Measurements from ENCODE around the gene TRAP1.

TRAP1 gene

GRCh38 chr16:3706253-3707012 is 10.9 kb downstream of the TRAP1 start:
- TF ChIP-seq, protein P1, sequence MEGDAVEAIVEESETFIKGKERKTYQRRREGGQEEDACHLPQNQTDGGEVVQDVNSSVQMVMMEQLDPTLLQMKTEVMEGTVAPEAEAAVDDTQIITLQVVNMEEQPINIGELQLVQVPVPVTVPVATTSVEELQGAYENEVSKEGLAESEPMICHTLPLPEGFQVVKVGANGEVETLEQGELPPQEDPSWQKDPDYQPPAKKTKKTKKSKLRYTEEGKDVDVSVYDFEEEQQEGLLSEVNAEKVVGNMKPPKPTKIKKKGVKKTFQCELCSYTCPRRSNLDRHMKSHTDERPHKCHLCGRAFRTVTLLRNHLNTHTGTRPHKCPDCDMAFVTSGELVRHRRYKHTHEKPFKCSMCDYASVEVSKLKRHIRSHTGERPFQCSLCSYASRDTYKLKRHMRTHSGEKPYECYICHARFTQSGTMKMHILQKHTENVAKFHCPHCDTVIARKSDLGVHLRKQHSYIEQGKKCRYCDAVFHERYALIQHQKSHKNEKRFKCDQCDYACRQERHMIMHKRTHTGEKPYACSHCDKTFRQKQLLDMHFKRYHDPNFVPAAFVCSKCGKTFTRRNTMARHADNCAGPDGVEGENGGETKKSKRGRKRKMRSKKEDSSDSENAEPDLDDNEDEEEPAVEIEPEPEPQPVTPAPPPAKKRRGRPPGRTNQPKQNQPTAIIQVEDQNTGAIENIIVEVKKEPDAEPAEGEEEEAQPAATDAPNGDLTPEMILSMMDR (IDR thresholded peaks at IDR 0.05; ENCODE audit: low read depth, low read length, missing control alignments): no peak

GRCh38 chr16:3702082-3702481 is 15.2 kb downstream of the TRAP1 start:
- H3K4me3 ChIP-seq (ENCODE audit: low read depth, low read length): no peak overlapping the region
- TF ChIP-seq, protein P1 (IDR thresholded peaks at IDR 0.05; ENCODE audit: low read depth, low read length, missing control alignments): no peak
- in situ Hi-C loops (cut with HindIII; ENCODE audit: low sequenced_read_pairs): no loop called here
- DNase-seq (ENCODE audit: low read depth): no peak

More at GRCh38 chr16:3706253-3707012, 10.9 kb downstream of the TRAP1 start:
- DNase-seq (ENCODE audit: low read depth): no peak
- in situ Hi-C loops (cut with HindIII; ENCODE audit: low sequenced_read_pairs): no loop called here
- no peak overlapping the region for H3K4me3 ChIP-seq (ENCODE audit: low read depth, low read length)

- no peak overlapping the region for H3K4me3 ChIP-seq (ENCODE audit: low read depth, low read length)
- DNase-seq (ENCODE audit: low read depth): no peak
- TF ChIP-seq, protein P1 (IDR thresholded peaks at IDR 0.05; ENCODE audit: low read depth, low read length, missing control alignments): no peak
- in situ Hi-C loops (cut with HindIII; ENCODE audit: low sequenced_read_pairs): no loop called here
Measured at GRCh38 chr16:3701531-3701930, 15.8 kb downstream of the TRAP1 start.

- no peak overlapping the region for H3K4me3 ChIP-seq (ENCODE audit: low read depth, low read length)
- no peak for DNase-seq (ENCODE audit: low read depth)
- in situ Hi-C loops (cut with HindIII; ENCODE audit: low sequenced_read_pairs): no loop called here
- TF ChIP-seq, protein P1 (IDR thresholded peaks at IDR 0.05; ENCODE audit: low read depth, low read length, missing control alignments): no peak
Measured at GRCh38 chr16:3698941-3699340, 18.4 kb downstream of the TRAP1 start.

DNA sequence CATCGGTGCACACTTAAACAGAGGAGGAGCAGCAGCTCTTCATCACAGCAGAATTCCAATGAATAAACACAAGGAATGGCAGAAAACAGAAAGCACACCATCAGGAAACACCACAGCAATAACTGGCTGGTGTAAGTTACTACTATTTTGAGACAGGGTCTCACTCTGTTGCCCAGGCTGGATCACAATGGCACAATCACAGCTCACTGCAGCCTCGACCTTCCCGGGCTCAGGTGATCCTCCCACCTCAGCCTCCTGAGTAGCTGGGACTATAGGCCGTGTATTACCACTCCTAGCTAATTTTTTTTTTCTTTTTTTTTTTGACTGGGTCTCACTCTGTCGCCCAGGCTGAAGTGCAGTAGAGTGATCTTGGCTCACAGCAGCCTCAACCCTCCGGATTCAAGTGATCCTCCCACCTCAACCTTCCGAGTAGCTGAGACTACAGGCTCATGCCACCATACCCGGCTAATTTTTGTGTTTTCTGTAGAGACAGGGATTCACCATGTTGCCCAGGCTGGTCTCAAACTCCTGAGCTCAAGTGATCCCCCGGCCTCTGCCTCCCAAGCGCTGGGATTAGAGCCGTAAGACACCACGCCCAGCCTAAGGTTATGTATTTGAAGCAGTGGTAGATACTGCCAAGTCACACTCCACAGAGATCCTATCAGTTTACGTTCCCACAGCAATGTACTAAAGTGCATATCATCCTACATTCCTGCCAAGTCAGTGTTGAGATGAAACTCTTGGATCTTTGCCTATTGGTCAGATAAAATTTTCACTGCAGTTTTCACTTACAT is 20.7 kb downstream of the TRAP1 start:
- in situ Hi-C loops (cut with HindIII; ENCODE audit: low sequenced_read_pairs): no loop called here
- TF ChIP-seq, protein P1 (IDR thresholded peaks at IDR 0.05; ENCODE audit: low read depth, low read length, missing control alignments): no peak
- H3K4me3 ChIP-seq (ENCODE audit: low read depth, low read length): no peak overlapping the region
- peak; percentile 31 for DNase-seq (ENCODE audit: low read depth)

GRCh38 chr16:3695610-3696369 is 21.5 kb downstream of the TRAP1 start:
- no peak for DNase-seq (ENCODE audit: low read depth)
- in situ Hi-C loops (cut with HindIII; ENCODE audit: low sequenced_read_pairs): no loop called here
- TF ChIP-seq, protein P1 (IDR thresholded peaks at IDR 0.05; ENCODE audit: low read depth, low read length, missing control alignments): no peak
- H3K4me3 ChIP-seq (ENCODE audit: low read depth, low read length): no peak overlapping the region

All from astrocyte of the cerebellum (primary cell).